ENCODE data around the gene DACH1. TPM values are rescaled to one million over a fixed set of nuclear protein-coding genes. Genes with fewer than 3 reads are reported as not detected.

DACH1 gene
- total and polyA plus RNA-seq, 9 of the 15 experiments (the other 6 are each of a cell fraction or from before 2014, with no cell fraction given): 0.04 to 0.07 (median 0.04) TPM; not detected in 2

GRCh38 chr13:71632206-71632605, 234.8 kb downstream of the DACH1 start:
- Histone ChIP-seq H3K9me3 (replicated peaks; ENCODE audit: control insufficient read depth, insufficient read depth, low read depth, low read length) (no peaks in the 10 kb centered on the region), H3K79me2 (ENCODE audit: control insufficient read depth, insufficient read depth, low read length) (no peaks in the 10 kb centered on the region), H3K27me3 (ENCODE audit: control insufficient read depth in 2 of 2, insufficient read depth in 2 of 2, low read length in 2 of 2) (no peaks in the 10 kb centered on the region), H3K36me3 (ENCODE audit: control insufficient read depth, insufficient read depth, low read length) (no peaks in the 10 kb centered on the region), H3K4me3 (no peak overlapping the region), H3K4me2 (ENCODE audit: insufficient read depth, low read length) (no peak overlapping the region), H2AFZ (ENCODE audit: low read depth, low read length) (no peak overlapping the region), H3K27ac (ENCODE audit: extremely low read depth, low read depth, low read length) (no peak overlapping the region), H3K9me1 (ENCODE audit: control insufficient read depth, insufficient read depth, low read length) (no peaks in the 10 kb centered on the region), H4K20me1 (replicated peaks; ENCODE audit: control insufficient read depth, insufficient read depth, low read length) (no peaks in the 10 kb centered on the region), H3K9ac (ENCODE audit: insufficient read depth in 1 of 2, low read depth in 2 of 2, low read length in 2 of 2) (no peak overlapping the region), H3K4me1 (replicated peaks in 1 of 2; ENCODE audit: control insufficient read depth in 2 of 2, insufficient read depth in 2 of 2, low read length in 2 of 2) (no peaks in the 10 kb centered on the region)
- BruUV-seq (replicated peaks): no TSS peak
- no peak for FAIRE-seq
- TF ChIP-seq RBM22 (IDR thresholded peaks at IDR 0.05; ENCODE audit: low read depth, low read length, poor library complexity, severe bottlenecking): no peak
- TF ChIP-seq SLC30A9 (CRISPR knock-in tag; IDR thresholded peaks at IDR 0.05): no peak
- TF ChIP-seq MGA (IDR thresholded peaks at IDR 0.05): no peak
- ChIA-PET CTCF (ENCODE audit: low intra/inter-chr PET ratio) (no interaction called here), POLR2A (no interaction called here)
- no peak for DNase-seq (ENCODE audit: extremely low read depth in 1 of 4, low spot score in 3 of 4)
- intact Hi-C loops (cut with micrococcal nuclease) (no loop called here), in situ Hi-C loops (cut with MboI) (no loop called here)
- ATAC-seq: no peak
- WGBS (ENCODE audit: insufficient coverage, low coverage, missing lambda C conversion rate): 0% methylated on average over 2 of the region's 3 CpGs

All from K562 (cell line).